Gastrocnemius medialis (tissue), 4 donors: ENCODE measurements around the gene NCOA6. TPM values are rescaled to one million over a fixed set of nuclear protein-coding genes. Genes with fewer than 3 reads are reported as not detected.

Experiments used
- ATAC-seq, 2 donors: fragments of 150-250 bp; one replicate each; pipeline ENCODE4 v1.9.1; 2016
- DNase-seq, 2 donors: peaks; one replicate each; pipeline ENCODE4 v3.0.0-alpha.2; 2019
- H3K27ac ChIP-seq, 4 donors: fragments of 200-600 bp; sonication (generic); 1 replicate in 1 of 4; 2 replicates in 3 of 4; pipeline ENCODE4 v1.5.1; 2016 to 2018; ENCODE audit warnings: mild to moderate bottlenecking in 2 of 4, moderate library complexity in 1 of 4
- H3K27me3 ChIP-seq, 3 donors: fragments of 200-600 bp; sonication (generic) in 2 of 3; 1 replicate in 1 of 3; 2 replicates in 2 of 3; pipeline versions ENCODE4 v1.5.1 to v1.6.0; 2016 to 2019; ENCODE audit warnings: mild to moderate bottlenecking in 1 of 3, moderate library complexity in 1 of 3
- H3K36me3 ChIP-seq, 2 donors: fragments of 200-600 bp; sonication (generic) in 1 of 2; one replicate each; pipeline ENCODE4 v1.5.1; 2017 to 2018
- H3K4me1 ChIP-seq, 2 donors: fragments of 200-600 bp; sonication (generic) in 1 of 2; one replicate each; pipeline ENCODE4 v1.5.1; 2016 to 2017; ENCODE audit warnings: mild to moderate bottlenecking in 2 of 2
- H3K4me3 ChIP-seq, 4 donors: fragments of 200-600 bp; sonication (generic) in 3 of 4; 1 replicate in 1 of 4; 2 replicates in 3 of 4; pipeline ENCODE4 v1.5.1; 2016 to 2019; ENCODE audit warnings: mild to moderate bottlenecking in 2 of 4
- H3K9me3 ChIP-seq, 3 donors: fragments of 200-600 bp; sonication (generic) in 2 of 3; 1 replicate in 1 of 3; 2 replicates in 2 of 3; pipeline ENCODE4 v1.5.1; 2016 to 2019
- CTCF ChIP-seq, 5 experiments: fragments of 450-650 bp in 3 of 5; fragments of 200-600 bp in 2 of 5; sonication (generic) in 2 of 5; IDR thresholded peaks in 4 of 5; conservative IDR thresholded peaks in 1 of 5; 1 replicate in 4 of 5; 2 replicates in 1 of 5; pipeline ENCODE4 v1.5.1; 2016 to 2019; ENCODE audit warnings: antibody characterized with exemption in 5 of 5, mild to moderate bottlenecking in 3 of 5, moderate library complexity in 3 of 5
- POLR2A ChIP-seq, 2 donors: fragments of 450-650 bp; IDR thresholded peaks; one replicate each; pipeline ENCODE4 v1.6.1; 2017; ENCODE audit warnings: antibody characterized with exemption in 2 of 2, mild to moderate bottlenecking in 2 of 2, moderate library complexity in 2 of 2
- in situ Hi-C, 4 donors: fragments of 200-750 bp; cut with MboI; loops; one replicate each; pipeline versions ENCODE4 v1.15.0 to v1.8.0; 2017; ENCODE audit warnings: low sequenced_read_pairs in 4 of 4
- intact Hi-C: fragments of 100-400 bp; cut with DNase I; formaldehyde crosslinking; loops from one replicate; pipeline ENCODE4 v1.15.1; 2023; ENCODE audit warnings: low total_unique reads
- total RNA-seq, 4 donors: library from RNA; depleted of rRNA; stranded (reverse); fragments of >200 nt; gene quantifications; one replicate each; pipeline versions ENCODE4 v1.1.0 to v1.2.3, GENCODE V29; 2016

The NCOA6 gene
- total RNA-seq, 4 donors from 2014 or later, result 10.9 to 12.7 (median 11.6) TPM

GRCh38 chr20:34701405-34702085, 123.9 kb downstream of the NCOA6 start:
- DNase-seq (no peak), ATAC-seq (no peak)
- intact Hi-C loops, result no loop called here
- Histone ChIP-seq H3K4me3 (no peak overlapping the region), H3K27ac (no peak overlapping the region), H3K9me3 (no peaks in the 10 kb centered on the region), H3K36me3 (no peaks in the 10 kb centered on the region), H3K4me1 (peaks cover 19 to 20% of the 10 kb centered on the region in 2 donors), H3K27me3 (no peaks in the 10 kb centered on the region)
- TF ChIP-seq CTCF (IDR thresholded peaks at IDR 0.05 in 4 of 5, conservative IDR thresholded peaks at IDR 0.05 in 1 of 5), result no peak
- TF ChIP-seq POLR2A (IDR thresholded peaks at IDR 0.05), result no peak
- in situ Hi-C loops, result loop anchor here in 1 of 4 donors (25.0 kb wide), 1 partner anchor 164 kb away; no protein-coding TSS in a partner anchor

GRCh38 chr20:34693414-34693813, 132.0 kb downstream of the NCOA6 start:
- no peak overlapping the region for H3K4me3 ChIP-seq
- no peaks in the 10 kb centered on the region for H3K9me3 ChIP-seq
- no peaks in the 10 kb centered on the region for H3K36me3 ChIP-seq
- intact Hi-C loops, result no loop called here
- DNase-seq (no peak), ATAC-seq (no peak)
- in situ Hi-C loops, result no loop called here
- H3K27ac ChIP-seq, result no peak overlapping the region
- no peak for TF ChIP-seq CTCF (IDR thresholded peaks at IDR 0.05 in 4 of 5, conservative IDR thresholded peaks at IDR 0.05 in 1 of 5)
- no peak for TF ChIP-seq POLR2A (IDR thresholded peaks at IDR 0.05)
- no peaks in the 10 kb centered on the region for H3K4me1 ChIP-seq
- no peaks in the 10 kb centered on the region for H3K27me3 ChIP-seq

- Histone ChIP-seq H3K4me1 (no peaks in the 10 kb centered on the region), H3K4me3 (no peak overlapping the region), H3K9me3 (no peaks in the 10 kb centered on the region), H3K27ac (no peak overlapping the region), H3K27me3 (no peaks in the 10 kb centered on the region), H3K36me3 (no peaks in the 10 kb centered on the region)
- intact Hi-C loops, result no loop called here
- no peak for ATAC-seq
- in situ Hi-C loops, result no loop called here
- DNase-seq, result no peak
- no peak for TF ChIP-seq POLR2A (IDR thresholded peaks at IDR 0.05)
- no peak for TF ChIP-seq CTCF (IDR thresholded peaks at IDR 0.05 in 4 of 5, conservative IDR thresholded peaks at IDR 0.05 in 1 of 5)
These were observed 133.6 kb downstream of the NCOA6 start for GRCh38 chr20:34691838-34692237.

GRCh38 chr20:34689486-34689885, 136.0 kb downstream of the NCOA6 start:
- H3K4me3 ChIP-seq, result no peak overlapping the region
- H3K36me3 ChIP-seq, result no peaks in the 10 kb centered on the region
- ATAC-seq (no peak), DNase-seq (no peak)
- TF ChIP-seq POLR2A (IDR thresholded peaks at IDR 0.05), result no peak
- no peak for TF ChIP-seq CTCF (IDR thresholded peaks at IDR 0.05 in 4 of 5, conservative IDR thresholded peaks at IDR 0.05 in 1 of 5)
- in situ Hi-C loops, result no loop called here
- no peaks in the 10 kb centered on the region for H3K4me1 ChIP-seq
- H3K27ac ChIP-seq, result no peak overlapping the region
- H3K9me3 ChIP-seq, result no peaks in the 10 kb centered on the region
- H3K27me3 ChIP-seq, result no peaks in the 10 kb centered on the region
- intact Hi-C loops, result no loop called here

- no peaks in the 10 kb centered on the region for H3K9me3 ChIP-seq
- TF ChIP-seq CTCF (IDR thresholded peaks at IDR 0.05 in 4 of 5, conservative IDR thresholded peaks at IDR 0.05 in 1 of 5) (no peak), POLR2A (IDR thresholded peaks at IDR 0.05) (no peak)
- H3K36me3 ChIP-seq, result no peaks in the 10 kb centered on the region
- ATAC-seq (no peak), DNase-seq (no peak)
- no peak overlapping the region for H3K27ac ChIP-seq
- no peaks in the 10 kb centered on the region for H3K27me3 ChIP-seq
- no peaks in the 10 kb centered on the region for H3K4me1 ChIP-seq
- intact Hi-C loops, result no loop called here
- in situ Hi-C loops, result no loop called here
- no peak overlapping the region for H3K4me3 ChIP-seq
These were observed 141.8 kb downstream of the NCOA6 start for GRCh38 chr20:34683667-34684066.
